Neural crest cell (in vitro differentiated cells): ENCODE data around the gene C3orf20. TPM values are rescaled to one million over a fixed set of nuclear protein-coding genes. Genes with fewer than 3 reads are reported as not detected.

Experiments
- DNase-seq: peaks from one replicate; pipeline ENCODE4 v3.0.0; 2021; ENCODE audit warnings: low read depth, mixed read lengths, low spot score
- H3K27ac Mint-ChIP-seq: one replicate; pipeline ENCODE4 v1.8.0; 2021; ENCODE audit warnings: mild to moderate bottlenecking, mixed read lengths; ENCODE audit not compliant: unreplicated experiment
- H3K27me3 Mint-ChIP-seq: 2 replicates; pipeline ENCODE4 v1.8.0; 2021; ENCODE audit warnings: low read depth, mild to moderate bottlenecking, mixed read lengths
- H3K36me3 Mint-ChIP-seq: 2 replicates; pipeline ENCODE4 v1.8.0; 2021; ENCODE audit warnings: low read depth, mild to moderate bottlenecking, mixed read lengths
- H3K4me1 Mint-ChIP-seq: 2 replicates; pipeline ENCODE4 v1.8.0; 2021; ENCODE audit warnings: mixed read lengths
- H3K4me3 Mint-ChIP-seq: one replicate; pipeline ENCODE4 v1.8.0; 2021; ENCODE audit warnings: mild to moderate bottlenecking, mixed read lengths
- H3K9me3 Mint-ChIP-seq: 2 replicates; pipeline ENCODE4 v1.8.0; 2021; ENCODE audit warnings: mixed read lengths
- total RNA-seq: library from RNA; stranded (reverse); gene quantifications from 2 replicates; pipeline ENCODE4 v1.2.1, GENCODE V29; 2021
- TF ChIP-seq, protein P1 (sequence below): fragments of 200-600 bp; sonication (generic); conservative IDR thresholded peaks from 2 replicates; pipeline ENCODE4 v1.5.0; 2021; ENCODE audit warnings: antibody characterized with exemption, mild to moderate bottlenecking

The C3orf20 gene
- total RNA-seq, 1 donor from 2014 or later = 0.14 TPM

DNA sequence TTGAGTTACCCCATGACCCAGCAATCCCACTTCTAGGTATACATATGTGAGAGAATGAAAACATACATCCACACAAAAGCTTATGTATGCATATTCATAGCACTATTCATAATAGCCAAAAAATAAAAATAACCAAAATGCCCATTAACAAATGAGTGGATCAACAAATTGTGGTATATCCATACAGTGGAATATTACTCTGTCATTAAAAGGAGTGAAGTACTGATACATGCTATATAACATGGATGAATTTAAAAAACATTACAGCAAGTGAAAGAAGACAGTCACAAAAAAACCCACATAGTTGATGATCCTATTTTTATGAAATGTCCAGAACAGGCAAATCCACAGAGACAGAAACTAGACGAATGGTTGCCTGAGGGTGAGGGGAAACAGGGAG lies 5.2 kb downstream of the C3orf20 start:
- Mint-ChIP-seq H3K27ac (no peak overlapping the region), H3K9me3 (peaks cover 4% of the 10 kb centered on the region), H3K4me3 (no peak overlapping the region)

DNA sequence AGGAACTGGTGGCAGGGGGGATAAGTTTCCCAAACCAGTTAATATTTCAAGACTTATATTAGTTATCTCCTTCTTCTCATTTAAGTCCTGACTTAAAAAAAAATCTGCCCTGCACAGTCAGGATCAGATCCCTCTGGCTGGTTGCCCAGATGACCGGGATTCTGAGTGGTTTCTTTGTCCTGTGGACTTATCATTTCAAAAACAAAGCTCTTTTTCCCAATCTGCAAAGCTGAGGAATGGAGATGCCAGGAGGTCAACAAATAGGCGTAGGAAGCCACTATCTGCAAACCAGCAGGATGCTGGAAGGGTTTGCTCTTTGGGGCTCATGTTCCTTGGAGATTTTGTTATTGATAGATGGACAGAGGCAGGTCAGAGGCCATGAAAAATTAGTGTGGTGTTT lies 5.8 kb downstream of the C3orf20 start:
- Mint-ChIP-seq H3K4me3 (no peak overlapping the region), H3K4me1 (no peaks in the 10 kb centered on the region), H3K9me3 (peaks cover 4% of the 10 kb centered on the region), H3K27me3 (no peaks in the 10 kb centered on the region), H3K36me3 (peaks cover 4% of the 10 kb centered on the region), H3K27ac (no peak overlapping the region)
- TF ChIP-seq, protein P1, sequence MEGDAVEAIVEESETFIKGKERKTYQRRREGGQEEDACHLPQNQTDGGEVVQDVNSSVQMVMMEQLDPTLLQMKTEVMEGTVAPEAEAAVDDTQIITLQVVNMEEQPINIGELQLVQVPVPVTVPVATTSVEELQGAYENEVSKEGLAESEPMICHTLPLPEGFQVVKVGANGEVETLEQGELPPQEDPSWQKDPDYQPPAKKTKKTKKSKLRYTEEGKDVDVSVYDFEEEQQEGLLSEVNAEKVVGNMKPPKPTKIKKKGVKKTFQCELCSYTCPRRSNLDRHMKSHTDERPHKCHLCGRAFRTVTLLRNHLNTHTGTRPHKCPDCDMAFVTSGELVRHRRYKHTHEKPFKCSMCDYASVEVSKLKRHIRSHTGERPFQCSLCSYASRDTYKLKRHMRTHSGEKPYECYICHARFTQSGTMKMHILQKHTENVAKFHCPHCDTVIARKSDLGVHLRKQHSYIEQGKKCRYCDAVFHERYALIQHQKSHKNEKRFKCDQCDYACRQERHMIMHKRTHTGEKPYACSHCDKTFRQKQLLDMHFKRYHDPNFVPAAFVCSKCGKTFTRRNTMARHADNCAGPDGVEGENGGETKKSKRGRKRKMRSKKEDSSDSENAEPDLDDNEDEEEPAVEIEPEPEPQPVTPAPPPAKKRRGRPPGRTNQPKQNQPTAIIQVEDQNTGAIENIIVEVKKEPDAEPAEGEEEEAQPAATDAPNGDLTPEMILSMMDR = no peak
- DNase-seq = no peak

More for the DNA sequence above, 5.2 kb downstream of the C3orf20 start:
- Mint-ChIP-seq H3K4me1 (no peaks in the 10 kb centered on the region), H3K36me3 (peaks cover 4% of the 10 kb centered on the region), H3K27me3 (no peaks in the 10 kb centered on the region)
- TF ChIP-seq, protein P1 = no peak
- DNase-seq = no peak

DNA sequence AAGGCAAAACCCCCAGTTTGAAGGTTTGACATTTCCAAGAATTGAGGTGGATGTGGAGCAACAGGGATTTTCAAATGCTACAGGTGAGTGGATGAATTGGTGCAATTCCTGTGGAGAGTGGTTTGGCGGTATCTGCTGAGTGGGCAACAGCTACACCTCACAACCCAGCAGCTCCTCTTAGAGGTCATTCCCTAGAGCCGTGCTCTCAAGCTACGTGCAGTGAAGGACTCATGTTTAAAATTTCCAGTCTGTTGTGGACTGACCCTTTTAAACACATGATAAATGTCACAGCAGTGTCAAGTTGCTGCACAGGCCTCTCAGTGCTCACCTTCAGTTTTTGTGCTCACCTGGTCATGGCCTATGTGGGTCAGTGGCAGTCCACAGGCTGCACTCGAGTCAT lies 9.5 kb downstream of the C3orf20 start:
- H3K9me3 Mint-ChIP-seq = peaks cover 4% of the 10 kb centered on the region
- TF ChIP-seq, protein P1 = no peak
- no peak for DNase-seq

DNA sequence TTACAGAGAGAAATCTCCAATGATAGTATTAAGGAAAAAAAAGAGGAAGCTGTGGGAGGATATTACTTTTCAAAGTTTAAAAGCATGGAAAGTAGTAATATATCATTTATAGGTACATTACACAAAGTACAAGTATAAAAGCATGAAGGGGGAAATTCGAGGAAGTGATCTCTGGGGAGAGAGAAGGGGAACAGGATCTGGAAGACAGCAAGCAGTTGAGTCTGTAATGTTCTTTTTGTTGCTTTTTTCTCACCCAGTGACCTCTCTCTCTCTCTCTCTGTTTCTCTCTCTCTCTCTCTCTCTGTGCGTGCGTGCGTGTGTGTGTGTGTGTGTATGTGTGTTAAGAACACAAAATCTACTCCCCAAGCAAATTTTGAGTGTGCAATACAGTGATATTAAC lies 10.2 kb downstream of the C3orf20 start:
- peaks cover 2% of the 10 kb centered on the region for H3K36me3 Mint-ChIP-seq
- DNase-seq = no peak
- H3K27ac Mint-ChIP-seq = no peak overlapping the region
- peaks cover 2% of the 10 kb centered on the region for H3K9me3 Mint-ChIP-seq
- peaks cover 8% of the 10 kb centered on the region for H3K27me3 Mint-ChIP-seq
- TF ChIP-seq, protein P1 = no peak
- H3K4me3 Mint-ChIP-seq = no peak overlapping the region
- H3K4me1 Mint-ChIP-seq = no peaks in the 10 kb centered on the region

More for the DNA sequence above, 9.5 kb downstream of the C3orf20 start:
- peaks cover 3% of the 10 kb centered on the region for H3K27me3 Mint-ChIP-seq
- no peaks in the 10 kb centered on the region for H3K4me1 Mint-ChIP-seq
- peaks cover 4% of the 10 kb centered on the region for H3K36me3 Mint-ChIP-seq
- H3K27ac Mint-ChIP-seq = no peak overlapping the region
- no peak overlapping the region for H3K4me3 Mint-ChIP-seq

DNA sequence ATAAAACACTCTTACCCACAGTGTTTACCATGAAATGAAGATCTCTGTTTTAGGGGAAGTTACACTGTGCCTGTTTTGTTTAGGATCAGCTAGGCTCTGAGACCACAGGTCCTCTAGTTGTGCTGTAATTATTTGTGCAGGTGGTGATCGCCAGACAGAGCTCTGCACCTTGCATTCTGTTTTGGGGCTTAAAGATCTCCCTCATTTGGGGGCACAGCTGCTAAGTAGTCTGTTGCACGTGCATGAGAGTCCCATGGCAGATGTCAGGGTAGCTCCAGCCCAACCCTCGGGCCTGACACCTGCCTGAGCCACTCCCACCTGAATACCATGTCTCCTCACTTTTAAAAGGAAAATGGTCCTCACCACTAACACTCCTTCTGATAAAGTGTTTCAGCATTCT lies 12.4 kb downstream of the C3orf20 start:
- Mint-ChIP-seq H3K27ac (no peak overlapping the region), H3K4me1 (no peaks in the 10 kb centered on the region), H3K27me3 (peaks cover 10% of the 10 kb centered on the region), H3K36me3 (no peaks in the 10 kb centered on the region), H3K4me3 (no peak overlapping the region), H3K9me3 (no peaks in the 10 kb centered on the region)
- no peak for DNase-seq
- TF ChIP-seq, protein P1 = no peak

DNA sequence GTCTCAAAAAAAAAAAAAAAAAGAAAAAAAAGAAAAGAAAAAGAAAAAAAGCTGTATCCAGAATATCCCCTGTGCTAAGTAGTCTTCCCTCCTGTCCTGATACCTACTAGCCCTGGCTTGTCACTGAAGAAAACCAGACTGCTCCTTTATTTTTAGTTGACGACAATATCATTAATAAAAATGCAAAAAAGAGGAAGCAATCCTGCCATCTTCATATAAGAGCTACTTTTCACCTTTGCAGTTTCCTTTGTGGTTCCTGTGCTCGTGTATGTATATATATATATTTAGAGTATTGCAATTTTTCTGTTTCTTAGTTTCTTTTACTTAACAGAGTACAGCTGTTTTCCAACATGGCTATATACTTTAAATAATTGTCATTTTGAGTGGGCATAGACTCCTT lies 13.6 kb downstream of the C3orf20 start:
- Mint-ChIP-seq H3K27me3 (peaks cover 16% of the 10 kb centered on the region), H3K9me3 (peaks cover 3% of the 10 kb centered on the region), H3K4me3 (no peak overlapping the region), H3K27ac (no peak overlapping the region), H3K4me1 (no peaks in the 10 kb centered on the region), H3K36me3 (peaks cover 2% of the 10 kb centered on the region)
- DNase-seq = no peak
- TF ChIP-seq, protein P1 = no peak
